WTC11 (cell line): ENCODE data around the gene SPIRE2. TPM values are rescaled to one million over a fixed set of nuclear protein-coding genes. Genes with fewer than 3 reads are reported as not detected.
"Not testable (repeated sequence)": the region's sequence is repeated elsewhere in the genome, so short reads cannot be mapped to it uniquely, and the experiment has no call there.

ENCODE experiments used
- ATAC-seq: fragments of 200-7000 bp; cut with Tn5 transposase; 2 replicates; pipeline ENCODE4 v1.10.0; 2021; ENCODE audit warnings: mild to moderate bottlenecking, moderate library complexity
- CTCF ChIA-PET: fragments of 300-600 bp; sonication (Branson Sonifier 250); formaldehyde crosslinking; loops from one replicate; lab custom pipeline; 2021; ENCODE audit warnings: antibody characterized with exemption; lab: Charles Lee
- POLR2A ChIA-PET: fragments of 350-600 bp; sonication (Branson Sonifier 250); formaldehyde crosslinking; loops from one replicate; lab custom pipeline; 2021; ENCODE audit warnings: antibody characterized with exemption; lab: Charles Lee
- DNase-seq: peaks from one replicate; pipeline ENCODE4 v3.0.0; 2021; ENCODE audit warnings: low spot score
- H3K27ac Mint-ChIP-seq: 2 replicates; pipeline ENCODE4 v1.8.0; 2021; ENCODE audit warnings: mixed read lengths
- H3K27me3 Mint-ChIP-seq: 2 replicates; pipeline ENCODE4 v1.8.0; 2021; ENCODE audit warnings: low read depth, mild to moderate bottlenecking, moderate library complexity, mixed read lengths
- H3K36me3 Mint-ChIP-seq: 2 replicates; pipeline ENCODE4 v1.8.0; 2021; ENCODE audit warnings: mixed read lengths
- H3K4me1 Mint-ChIP-seq: 2 replicates; pipeline ENCODE4 v1.8.0; 2022; ENCODE audit warnings: mixed read lengths
- H3K4me3 Mint-ChIP-seq: 2 replicates; pipeline ENCODE4 v1.8.0; 2021; ENCODE audit warnings: mild to moderate bottlenecking, moderate library complexity, mixed read lengths
- H3K9me3 Mint-ChIP-seq: 2 replicates; pipeline ENCODE4 v1.8.0; 2021; ENCODE audit warnings: mixed read lengths
- AFF4 ChIP-seq: sonication (generic); formaldehyde crosslinking; IDR thresholded peaks from 2 replicates; pipeline ENCODE4 v1.8.1; 2023; ENCODE audit warnings: mild to moderate bottlenecking, missing genetic modification reagents, borderline replicate concordance
- ATF3 ChIP-seq: sonication (generic); formaldehyde crosslinking; conservative IDR thresholded peaks from 2 replicates; pipeline ENCODE4 v1.8.1; 2022; ENCODE audit warnings: mild to moderate bottlenecking, missing genetic modification reagents
- E2F1 ChIP-seq: sonication (generic); formaldehyde crosslinking; IDR thresholded peaks from 2 replicates; pipeline ENCODE4 v1.8.0; 2022; ENCODE audit warnings: mild to moderate bottlenecking, missing genetic modification reagents
- GABPB1 ChIP-seq: sonication (generic); formaldehyde crosslinking; IDR thresholded peaks from 2 replicates; pipeline ENCODE4 v1.8.1; 2023; ENCODE audit warnings: mild to moderate bottlenecking, missing genetic modification reagents
- IRF2 ChIP-seq: sonication (generic); formaldehyde crosslinking; IDR thresholded peaks from 2 replicates; pipeline ENCODE4 v1.8.0; 2022; ENCODE audit warnings: low read depth, missing genetic modification reagents, borderline replicate concordance
- MAX ChIP-seq: sonication (generic); formaldehyde crosslinking; IDR thresholded peaks from 2 replicates; pipeline ENCODE4 v1.8.0; 2022; ENCODE audit warnings: mild to moderate bottlenecking, missing genetic modification reagents
- ZNF281 ChIP-seq: sonication (generic); formaldehyde crosslinking; IDR thresholded peaks from 2 replicates; pipeline ENCODE4 v1.8.0; 2023; ENCODE audit warnings: mild to moderate bottlenecking, missing genetic modification reagents
- total RNA-seq: library from RNA; stranded (reverse); gene quantifications from 3 replicates; pipeline ENCODE4 v1.2.3, GENCODE V29; 2021

SPIRE2 gene
- total RNA-seq, 1 experiment from 2014 or later, result 19.7 TPM

- no peak for TF ChIP-seq ZNF281 (CRISPR knock-in tag)
- TF ChIP-seq AFF4, result no peak
- TF ChIP-seq, all 79 proteins: peak for 0
Observed at GRCh38 chr16:89912627-89913026, 84.4 kb downstream of the SPIRE2 start (continued).

GRCh38 chr16:89913408-89914387 lies 85.4 kb downstream of the SPIRE2 start:
- no peaks in the 10 kb centered on the region for H3K9me3 Mint-ChIP-seq
- POLR2A ChIA-PET, result interaction anchor here (1.1 kb wide), 1 partner anchor 10 kb away, joined by 3 read pairs; no protein-coding TSS in a partner anchor
- TF ChIP-seq MAX (CRISPR knock-in tag) (no peak), IRF2 (peak; percentile 30; the same call in 1 of the 2 replicates)
- TF ChIP-seq, all 79 proteins: peak for 1
- ATAC-seq (no peak), DNase-seq (no peak)
- no peak overlapping the region for H3K4me3 Mint-ChIP-seq
- CTCF ChIA-PET, result interaction anchor here (0.6 kb wide), 1 partner anchor 49 kb away, joined by 3 read pairs; no protein-coding TSS in a partner anchor
- H3K36me3 Mint-ChIP-seq, result peaks cover 9% of the 10 kb centered on the region
- H3K27me3 Mint-ChIP-seq, result peaks cover 2% of the 10 kb centered on the region
- peak overlapping the region; percentile 52 for H3K27ac Mint-ChIP-seq
- 0 out of 2 replicates have a peak, but pooled peaks cover 1% of the 10 kb centered on the region for H3K4me1 Mint-ChIP-seq

- ATAC-seq, H3K4me1 Mint-ChIP-seq, H3K27ac Mint-ChIP-seq, CTCF ChIA-PET, H3K36me3 Mint-ChIP-seq, DNase-seq, H3K4me3 Mint-ChIP-seq, POLR2A ChIA-PET, H3K9me3 Mint-ChIP-seq: not testable (repeated sequence)
- H3K27me3 Mint-ChIP-seq, result peaks cover 13% of the 10 kb centered on the region
Observed at GRCh38 chr16:89914642-89915285, 86.5 kb downstream of the SPIRE2 start.

- Mint-ChIP-seq H3K27ac (no peak overlapping the region), H3K27me3 (peaks cover 21% of the 10 kb centered on the region), H3K9me3 (no peaks in the 10 kb centered on the region), H3K36me3 (peaks cover 3% of the 10 kb centered on the region; the same call in 1 of the 2 replicates), H3K4me1 (0 out of 2 replicates have a peak, but pooled peaks cover 3% of the 10 kb centered on the region), H3K4me3 (no peak overlapping the region; the same call in 1 of the 2 replicates)
- ChIA-PET CTCF (no interaction called here), POLR2A (no interaction called here)
- ATAC-seq (no peak), DNase-seq (no peak)
- TF ChIP-seq E2F1 (CRISPR knock-in tag), result no peak
- TF ChIP-seq GABPB1 (CRISPR knock-in tag), result peak; percentile 57; the same call in 1 of the 2 replicates
- 0 out of 2 replicates have a peak, but pooled peaks have one; percentile 57 for TF ChIP-seq ATF3
Observed at GRCh38 chr16:89915303-89916232, 87.3 kb downstream of the SPIRE2 start.
